DND-41 (cell line): ENCODE results near the gene PIH1D1.
"Not testable (repeated sequence)": the region's sequence is repeated elsewhere in the genome, so short reads cannot be mapped to it uniquely, and the experiment has no call there.

Source experiments
- ATAC-seq: fragments of 200-7000 bp; cut with Tn5 transposase; 3 replicates; pipeline ENCODE4 v1.9.1; 2021; ENCODE audit warnings: low read depth; ENCODE audit not compliant: insufficient read depth
- DNase-seq: peaks from one replicate; pipeline ENCODE4 v3.0.0-alpha.2; 2020
- H2AFZ ChIP-seq: 2 replicates; pipeline ENCODE4 v1.6.0; 2012; ENCODE audit warnings: low read depth, low read length
- H3K27ac ChIP-seq: 2 replicates; pipeline ENCODE4 v1.5.1; 2012; ENCODE audit warnings: low read length, inconsistent platforms
- H3K27me3 ChIP-seq: fragments of 200-600 bp; sonication (generic); 2 replicates; pipeline ENCODE4 v1.6.0; 2012; ENCODE audit warnings: low read length, mild to moderate bottlenecking, inconsistent platforms; ENCODE audit not compliant: insufficient read depth, poor library complexity
- H3K36me3 ChIP-seq: 2 replicates; pipeline ENCODE4 v1.5.1; 2012; ENCODE audit warnings: low read length, inconsistent platforms; ENCODE audit not compliant: insufficient read depth
- H3K4me1 ChIP-seq: 2 replicates; pipeline ENCODE4 v1.5.1; 2012; ENCODE audit warnings: mild to moderate bottlenecking, low read length; ENCODE audit not compliant: insufficient read depth
- H3K4me2 ChIP-seq: 2 replicates; pipeline ENCODE4 v1.6.0; 2012; ENCODE audit warnings: mild to moderate bottlenecking, moderate library complexity, low read length, inconsistent platforms; ENCODE audit not compliant: insufficient read depth
- H3K4me3 ChIP-seq, 2 experiments: fragments of 200-600 bp in 1 of 2; shearing (Covaris generic) in 1 of 2; 2 replicates each; pipeline ENCODE4 v1.5.1; 2012 to 2016; ENCODE audit warnings: inconsistent platforms in 2 of 2, low read length in 2 of 2, mild to moderate bottlenecking in 2 of 2, low read depth in 1 of 2, moderate library complexity in 1 of 2
- H3K79me2 ChIP-seq: 2 replicates; pipeline ENCODE4 v1.6.0; 2012; ENCODE audit warnings: low read length, inconsistent platforms; ENCODE audit not compliant: insufficient read depth
- H3K9ac ChIP-seq: 2 replicates; pipeline ENCODE4 v1.6.0; 2012; ENCODE audit warnings: low read depth, mild to moderate bottlenecking, inconsistent platforms, low read length, moderate library complexity
- H3K9me3 ChIP-seq: 2 replicates; pipeline ENCODE4 v1.5.1; 2012; ENCODE audit warnings: low read length, moderate library complexity, mild to moderate bottlenecking, inconsistent platforms; ENCODE audit not compliant: insufficient read depth, severe bottlenecking
- H4K20me1 ChIP-seq: 2 replicates; pipeline ENCODE4 v1.6.0; 2012; ENCODE audit warnings: low read length; ENCODE audit not compliant: insufficient read depth
- CTCF ChIP-seq: IDR thresholded peaks from 2 replicates; pipeline ENCODE4 v1.5.1; 2012; ENCODE audit warnings: borderline replicate concordance, low read length, moderate library complexity, mild to moderate bottlenecking; ENCODE audit not compliant: poor library complexity, severe bottlenecking; ENCODE audit errors: extremely low read depth
- EZH2 ChIP-seq: IDR thresholded peaks from 3 replicates; pipeline ENCODE4 v1.6.1; 2012; ENCODE audit warnings: borderline replicate concordance, low read depth, mild to moderate bottlenecking, moderate library complexity, low read length, inconsistent platforms; ENCODE audit not compliant: severe bottlenecking

Gene PIH1D1

GRCh38 chr19:49461656-49462055, 10.0 kb upstream of the PIH1D1 start:
- ATAC-seq, result no peak
- no peak overlapping the region for H2AFZ ChIP-seq
- TF ChIP-seq CTCF, result no peak
- TF ChIP-seq EZH2, result no peak
- peaks cover 53% of the 10 kb centered on the region for H3K36me3 ChIP-seq
- no peak for DNase-seq
- no peak overlapping the region for H3K4me2 ChIP-seq
- H3K27me3 ChIP-seq, result no peaks in the 10 kb centered on the region
- H3K4me1 ChIP-seq, result no peaks in the 10 kb centered on the region
- no peak overlapping the region for H3K4me3 ChIP-seq
- H4K20me1 ChIP-seq, result no peaks in the 10 kb centered on the region
- no peak overlapping the region for H3K9ac ChIP-seq
- H3K9me3 ChIP-seq, result no peaks in the 10 kb centered on the region
- H3K79me2 ChIP-seq, result peaks cover 15% of the 10 kb centered on the region
- no peak overlapping the region for H3K27ac ChIP-seq

- Histone ChIP-seq H3K79me2 (peaks cover 20% of the 10 kb centered on the region), H3K36me3 (peaks cover 53% of the 10 kb centered on the region)
- H3K4me3 ChIP-seq, DNase-seq, H3K27me3 ChIP-seq, H3K4me1 ChIP-seq, H3K4me2 ChIP-seq, H4K20me1 ChIP-seq, H3K9ac ChIP-seq, H3K9me3 ChIP-seq, ATAC-seq, H3K27ac ChIP-seq, H2AFZ ChIP-seq: not testable (repeated sequence)
These were observed 9.5 kb upstream of the PIH1D1 start for GRCh38 chr19:49461130-49461529.

GRCh38 chr19:49459388-49459787, 7.8 kb upstream of the PIH1D1 start:
- peaks cover 35% of the 10 kb centered on the region for H3K79me2 ChIP-seq
- no peak overlapping the region for H2AFZ ChIP-seq
- no peak overlapping the region for H3K27ac ChIP-seq

GRCh38 chr19:49458567-49458903, 6.9 kb upstream of the PIH1D1 start:
- Histone ChIP-seq H3K4me2 (no peak overlapping the region), H3K27ac (0 out of 2 replicates have a peak overlapping the region, but pooled peaks have one; percentile 6), H3K79me2 (peaks cover 43% of the 10 kb centered on the region), H3K9me3 (no peaks in the 10 kb centered on the region), H3K4me1 (peaks cover 12% of the 10 kb centered on the region), H3K36me3 (peaks cover 43% of the 10 kb centered on the region), H3K27me3 (no peaks in the 10 kb centered on the region), H3K4me3 (no peak overlapping the region), H2AFZ (no peak overlapping the region), H3K9ac (no peak overlapping the region), H4K20me1 (no peaks in the 10 kb centered on the region)
- DNase-seq (no peak), ATAC-seq (no peak)
- no peak for TF ChIP-seq EZH2
- TF ChIP-seq CTCF, result no peak

More at GRCh38 chr19:49459388-49459787, 7.8 kb upstream of the PIH1D1 start:
- H4K20me1 ChIP-seq, result no peaks in the 10 kb centered on the region
- H3K4me2 ChIP-seq, result no peak overlapping the region
- no peaks in the 10 kb centered on the region for H3K9me3 ChIP-seq
- no peak overlapping the region for H3K9ac ChIP-seq
- DNase-seq (no peak), ATAC-seq (0 out of 3 replicates have a peak, but pooled peaks have one; percentile 31)
- no peak overlapping the region for H3K4me3 ChIP-seq
- no peaks in the 10 kb centered on the region for H3K27me3 ChIP-seq
- peaks cover 5% of the 10 kb centered on the region for H3K4me1 ChIP-seq
- TF ChIP-seq CTCF, result no peak
- no peak for TF ChIP-seq EZH2
- peaks cover 46% of the 10 kb centered on the region for H3K36me3 ChIP-seq
